Gastroesophageal sphincter (tissue), 4 donors: ENCODE measurements around the gene C1QL4. TPM values are rescaled to one million over a fixed set of nuclear protein-coding genes. Genes with fewer than 3 reads are reported as not detected.

Source experiments
- ATAC-seq: fragments of 150-250 bp; one replicate; pipeline ENCODE4 v1.9.1; 2016; ENCODE audit warnings: mild to moderate bottlenecking, moderate library complexity
- H3K27ac ChIP-seq, 4 donors: fragments of 200-600 bp; sonication (generic) in 3 of 4; 1 replicate in 3 of 4; 2 replicates in 1 of 4; pipeline ENCODE4 v1.5.1; 2016 to 2019
- H3K27me3 ChIP-seq: fragments of 200-600 bp; sonication (generic); one replicate; pipeline ENCODE4 v1.5.1; 2019
- H3K36me3 ChIP-seq, 2 donors: fragments of 200-600 bp; sonication (generic); one replicate each; pipeline ENCODE4 v1.5.1; 2019; ENCODE audit warnings: control low read depth in 1 of 2
- H3K4me1 ChIP-seq, 3 donors: fragments of 200-600 bp; sonication (generic); 1 replicate in 2 of 3; 2 replicates in 1 of 3; pipeline ENCODE4 v1.5.1; 2016 to 2019; ENCODE audit warnings: control low read depth in 2 of 3
- H3K4me3 ChIP-seq, 2 donors: fragments of 200-600 bp; sonication (generic); one replicate each; pipeline ENCODE4 v1.5.1; 2019; ENCODE audit warnings: mild to moderate bottlenecking in 1 of 2, moderate library complexity in 1 of 2
- H3K9me3 ChIP-seq, 3 donors: fragments of 200-600 bp; sonication (generic); one replicate each; pipeline ENCODE4 v1.5.1; 2017 to 2019; ENCODE audit warnings: control low read depth in 2 of 3
- EP300 ChIP-seq: sonication (generic); formaldehyde crosslinking; IDR thresholded peaks from one replicate; pipeline ENCODE4 v1.6.1; 2017; ENCODE audit warnings: antibody characterized with exemption, mild to moderate bottlenecking
- POLR2A ChIP-seq, 2 donors: fragments of 450-650 bp; IDR thresholded peaks; one replicate each; pipeline ENCODE4 v1.6.1; 2017; ENCODE audit warnings: antibody characterized with exemption in 2 of 2, mild to moderate bottlenecking in 2 of 2, moderate library complexity in 1 of 2
- POLR2AphosphoS5 ChIP-seq: sonication (generic); formaldehyde crosslinking; IDR thresholded peaks from one replicate; pipeline ENCODE4 v1.6.1; 2017; ENCODE audit warnings: antibody characterized with exemption
- WGBS, 2 donors: methylation state at CpG; one replicate each; pipeline ENCODE4 v1.1.5; 2018; ENCODE audit warnings: low coverage in 1 of 2; 5-methylcytosine and 5-hydroxymethylcytosine counted together
- total RNA-seq, 4 donors: library from RNA; depleted of rRNA; stranded (reverse); fragments of >200 nt; gene quantifications; one replicate each; pipeline ENCODE4 v1.1.0, GENCODE V29; 2016
- TF ChIP-seq, protein P1 (sequence below), 4 experiments: fragments of 200-600 bp in 2 of 4; fragments of 450-650 bp in 2 of 4; sonication (generic) in 1 of 4; IDR thresholded peaks; one replicate each; pipeline ENCODE4 v1.5.1; 2017 to 2019; ENCODE audit warnings: antibody characterized with exemption in 4 of 4, mild to moderate bottlenecking in 2 of 4, moderate library complexity in 2 of 4

C1QL4 gene
- total RNA-seq, 4 donors from 2014 or later, result not detected

DNA sequence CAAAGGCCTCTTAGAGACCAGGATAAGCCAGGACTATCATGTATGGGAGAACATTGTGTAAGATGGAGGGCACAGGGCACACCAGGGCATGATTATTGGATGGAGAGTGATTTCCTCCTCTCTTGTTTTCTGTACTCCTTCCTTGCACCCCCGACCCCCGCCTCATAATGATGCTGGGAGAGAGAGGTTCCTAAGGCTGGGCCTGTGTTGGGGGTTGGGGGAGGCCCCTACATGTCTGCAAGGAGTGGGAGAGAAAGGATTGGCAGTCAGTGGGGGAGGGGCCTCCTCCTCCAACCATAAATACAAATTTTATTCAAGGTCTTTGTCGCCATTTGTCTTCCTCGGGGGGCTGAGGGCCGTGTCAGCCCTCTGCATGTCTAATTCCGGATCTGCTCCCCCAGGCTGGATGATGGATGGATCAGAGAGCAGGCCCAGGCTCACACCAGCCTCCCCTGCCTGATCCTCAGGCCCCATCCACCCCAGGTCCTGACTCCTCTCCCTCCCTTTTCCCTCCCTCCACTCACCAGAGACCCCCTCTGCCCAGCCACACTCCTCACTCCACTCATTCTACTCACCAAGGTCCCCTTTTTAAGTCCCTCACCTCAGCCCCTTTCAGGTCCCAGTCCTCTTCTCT is 2.0 kb upstream of the C1QL4 start:
- WGBS, 2 donors, result 74 to 96% methylated on average over 4 to 6 of the region's 6 CpGs
- no peak for ATAC-seq
- Histone ChIP-seq H3K27me3 (peaks cover 88% of the 10 kb centered on the region), H3K4me3 (no peak overlapping the region), H3K36me3 (no peaks in the 10 kb centered on the region), H3K4me1 (peaks cover 0 to 36% (median 19%) of the 10 kb centered on the region in 3 donors), H3K9me3 (no peaks in the 10 kb centered on the region), H3K27ac (no peak overlapping the region)
- TF ChIP-seq, protein P1, sequence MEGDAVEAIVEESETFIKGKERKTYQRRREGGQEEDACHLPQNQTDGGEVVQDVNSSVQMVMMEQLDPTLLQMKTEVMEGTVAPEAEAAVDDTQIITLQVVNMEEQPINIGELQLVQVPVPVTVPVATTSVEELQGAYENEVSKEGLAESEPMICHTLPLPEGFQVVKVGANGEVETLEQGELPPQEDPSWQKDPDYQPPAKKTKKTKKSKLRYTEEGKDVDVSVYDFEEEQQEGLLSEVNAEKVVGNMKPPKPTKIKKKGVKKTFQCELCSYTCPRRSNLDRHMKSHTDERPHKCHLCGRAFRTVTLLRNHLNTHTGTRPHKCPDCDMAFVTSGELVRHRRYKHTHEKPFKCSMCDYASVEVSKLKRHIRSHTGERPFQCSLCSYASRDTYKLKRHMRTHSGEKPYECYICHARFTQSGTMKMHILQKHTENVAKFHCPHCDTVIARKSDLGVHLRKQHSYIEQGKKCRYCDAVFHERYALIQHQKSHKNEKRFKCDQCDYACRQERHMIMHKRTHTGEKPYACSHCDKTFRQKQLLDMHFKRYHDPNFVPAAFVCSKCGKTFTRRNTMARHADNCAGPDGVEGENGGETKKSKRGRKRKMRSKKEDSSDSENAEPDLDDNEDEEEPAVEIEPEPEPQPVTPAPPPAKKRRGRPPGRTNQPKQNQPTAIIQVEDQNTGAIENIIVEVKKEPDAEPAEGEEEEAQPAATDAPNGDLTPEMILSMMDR (IDR thresholded peaks at IDR 0.05), result no peak
- TF ChIP-seq EP300 (no peak), POLR2AphosphoS5 (no peak)

DNA sequence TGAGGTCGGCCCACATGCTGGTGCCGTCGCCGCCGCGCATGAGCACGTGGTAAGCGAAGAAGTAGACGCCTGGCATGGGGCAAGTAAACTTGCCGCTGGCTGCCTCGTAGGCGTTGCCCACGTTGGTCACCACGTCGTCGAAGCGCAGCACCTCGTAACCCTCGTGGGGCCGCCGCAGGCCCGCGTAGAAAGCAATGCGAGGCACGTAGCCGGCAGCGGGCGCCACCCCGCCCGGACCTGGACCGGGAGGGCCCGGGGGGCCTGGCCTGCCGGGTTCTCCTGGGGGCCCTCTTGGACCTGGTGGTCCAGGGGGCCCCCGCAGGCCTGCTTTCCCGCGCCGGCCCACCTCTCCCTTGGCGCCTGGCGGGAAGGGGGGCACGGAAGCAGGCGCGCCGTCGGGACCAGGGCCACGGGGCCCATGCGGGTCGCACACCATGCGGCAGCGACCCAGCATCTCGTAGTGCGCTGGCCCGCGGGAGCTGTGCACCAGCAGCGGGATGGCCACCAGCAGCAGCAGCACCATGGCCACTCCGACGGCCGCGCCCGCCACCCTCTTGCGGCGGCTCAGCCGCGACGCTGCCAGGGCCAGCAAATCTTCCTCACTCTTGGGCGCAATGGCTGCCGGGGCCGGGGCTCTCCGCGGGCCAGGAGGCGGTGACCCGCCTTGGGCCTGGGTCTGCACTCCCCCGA is 888 bp downstream of the C1QL4 start:
- no peak for ATAC-seq
- Histone ChIP-seq H3K4me1 (peaks cover 0 to 32% (median 3%) of the 10 kb centered on the region in 3 donors), H3K36me3 (no peaks in the 10 kb centered on the region), H3K9me3 (no peaks in the 10 kb centered on the region), H3K4me3 (no peak overlapping the region), H3K27ac (no peak overlapping the region), H3K27me3 (peaks cover 90% of the 10 kb centered on the region)
- TF ChIP-seq, protein P1 (IDR thresholded peaks at IDR 0.05), result no peak
- TF ChIP-seq POLR2A (IDR thresholded peaks at IDR 0.05) (no peak), POLR2AphosphoS5 (no peak), EP300 (no peak)
- WGBS, 2 donors, result 19% methylated on average over 7 of the region's 72 CpGs; no CpG with 5 or more reads in 1 of the 2 donors

- TF ChIP-seq, protein P1 (IDR thresholded peaks at IDR 0.05), result no peak
- TF ChIP-seq POLR2AphosphoS5, result no peak
- TF ChIP-seq EP300, result no peak
- no peak for TF ChIP-seq POLR2A (IDR thresholded peaks at IDR 0.05)
- Histone ChIP-seq H3K27ac (no peak overlapping the region), H3K36me3 (no peaks in the 10 kb centered on the region), H3K4me1 (peaks cover 0 to 32% (median 3%) of the 10 kb centered on the region in 3 donors), H3K4me3 (no peak overlapping the region), H3K27me3 (peaks cover 98% of the 10 kb centered on the region), H3K9me3 (no peaks in the 10 kb centered on the region)
- ATAC-seq, result no peak
- WGBS, 2 donors, result 60 to 84% methylated on average over 5 to 7 of the region's 16 CpGs
Observed at GRCh38 chr12:49335118-49335954, 1.7 kb downstream of the C1QL4 start.

DNA sequence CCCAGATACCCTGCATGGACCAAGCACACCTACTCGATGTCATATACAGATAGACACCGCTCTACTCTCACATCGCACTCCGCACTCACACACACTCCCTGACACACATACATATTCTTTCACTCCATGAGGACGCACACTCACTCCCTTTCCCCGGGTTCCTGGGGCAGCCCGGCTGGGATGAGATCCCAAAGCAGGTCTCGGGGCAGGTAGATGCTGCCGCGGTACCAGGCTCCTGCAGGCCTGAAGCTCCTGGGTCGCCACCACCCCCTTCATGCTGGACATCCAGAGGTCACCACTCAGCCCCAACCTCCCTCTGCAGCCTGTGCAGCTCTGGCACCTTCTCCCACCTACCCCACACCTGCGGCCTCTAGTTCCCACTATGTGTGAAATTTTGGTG is 2.3 kb downstream of the C1QL4 start:
- no peak overlapping the region for H3K27ac ChIP-seq
- no peaks in the 10 kb centered on the region for H3K9me3 ChIP-seq
- peaks cover 0 to 32% (median 3%) of the 10 kb centered on the region in 3 donors for H3K4me1 ChIP-seq
- TF ChIP-seq POLR2AphosphoS5, result no peak
- TF ChIP-seq EP300, result no peak
- TF ChIP-seq, protein P1 (IDR thresholded peaks at IDR 0.05), result no peak
- no peak for TF ChIP-seq POLR2A (IDR thresholded peaks at IDR 0.05)
- 32 to 46% methylated on average over 4 to 6 of the region's 12 CpGs for WGBS, 2 donors
- peaks cover 100% of the 10 kb centered on the region for H3K27me3 ChIP-seq
- ATAC-seq, result no peak
- no peaks in the 10 kb centered on the region for H3K36me3 ChIP-seq
- no peak overlapping the region for H3K4me3 ChIP-seq
